ENCODE results near the gene MAZ. TPM values are rescaled to one million over a fixed set of nuclear protein-coding genes. Genes with fewer than 3 reads are reported as not detected.

MAZ gene
- total RNA-seq, 1 donor from 2014 or later, result 120 TPM

- peak overlapping the region; percentile 22 for H3K27ac Mint-ChIP-seq
- no peak overlapping the region for H3K4me3 Mint-ChIP-seq
- no peak for DNase-seq (ENCODE audit: low spot score)
- H3K4me1 ChIP-seq, result no peaks in the 10 kb centered on the region
- H3K27me3 ChIP-seq, result no peaks in the 10 kb centered on the region
- no peaks in the 10 kb centered on the region for H3K9me3 Mint-ChIP-seq
- no peaks in the 10 kb centered on the region for H3K9me3 ChIP-seq (ENCODE audit: low read depth)
- peaks cover 2% of the 10 kb centered on the region for H3K4me1 Mint-ChIP-seq
- no peak overlapping the region for H2AFZ ChIP-seq (replicated peaks)
- TF ChIP-seq CTCF (IDR thresholded peaks at IDR 0.05) (no peak), EZH2phosphoT487 (IDR thresholded peaks at IDR 0.05) (no peak), EZH2 (IDR thresholded peaks at IDR 0.05) (no peak)
- H3F3A ChIP-seq (ENCODE audit: low read depth), result no peaks in the 10 kb centered on the region
- H3K27me3 Mint-ChIP-seq (ENCODE audit: insufficient read depth, low read depth), result peaks cover 4% of the 10 kb centered on the region
- no peak overlapping the region for H3K4me3 ChIP-seq
- no peaks in the 10 kb centered on the region for H3K79me2 ChIP-seq (ENCODE audit: low read depth)
- H3K27ac ChIP-seq, result no peak overlapping the region
- H3K36me3 Mint-ChIP-seq, result no peaks in the 10 kb centered on the region
- H3K9ac ChIP-seq, result no peak overlapping the region
- H3K36me3 ChIP-seq, result no peaks in the 10 kb centered on the region
- H3K4me2 ChIP-seq, result no peak overlapping the region
- no peaks in the 10 kb centered on the region for H4K20me1 ChIP-seq (ENCODE audit: low read depth)
These were observed 40.9 kb upstream of the MAZ start for GRCh38 chr16:29765167-29766032.

GRCh38 chr16:29766571-29766970 is 39.8 kb upstream of the MAZ start:
- H3K4me2 ChIP-seq, result no peak overlapping the region

DNA sequence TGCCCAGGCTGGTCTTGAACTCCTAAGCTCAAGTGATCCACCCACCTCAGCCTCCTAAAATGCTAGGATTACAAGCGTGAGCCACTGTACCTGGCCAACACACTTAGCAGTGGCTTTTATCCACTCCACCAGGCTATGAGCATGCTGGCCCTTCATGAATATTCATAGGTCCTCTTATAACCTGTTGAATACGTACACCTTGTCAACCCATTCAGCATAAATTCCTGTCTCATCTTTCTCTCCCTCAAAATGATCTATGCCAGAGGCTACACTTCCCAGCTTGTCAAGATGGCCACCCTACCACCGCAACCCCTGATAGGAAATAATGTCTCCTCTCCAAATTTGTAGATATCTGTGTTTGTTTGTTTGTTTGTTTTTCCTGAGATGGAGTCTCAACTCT is 39.3 kb upstream of the MAZ start:
- Histone ChIP-seq H3K27me3 (no peaks in the 10 kb centered on the region), H3K9me3 (ENCODE audit: low read depth) (no peaks in the 10 kb centered on the region), H3K4me2 (no peak overlapping the region), H3K9ac (no peak overlapping the region), H3K4me3 (no peak overlapping the region), H3K4me1 (no peaks in the 10 kb centered on the region), H3K79me2 (ENCODE audit: low read depth) (no peaks in the 10 kb centered on the region), H2AFZ (replicated peaks) (no peak overlapping the region), H4K20me1 (ENCODE audit: low read depth) (no peaks in the 10 kb centered on the region), H3K27ac (no peak overlapping the region), H3F3A (ENCODE audit: low read depth) (no peaks in the 10 kb centered on the region), H3K36me3 (no peaks in the 10 kb centered on the region)
- TF ChIP-seq EZH2 (IDR thresholded peaks at IDR 0.05), result no peak
- no peak for TF ChIP-seq EZH2phosphoT487 (IDR thresholded peaks at IDR 0.05)
- no peak for TF ChIP-seq CTCF (IDR thresholded peaks at IDR 0.05)
- H3K4me1 Mint-ChIP-seq, result no peaks in the 10 kb centered on the region
- no peaks in the 10 kb centered on the region for H3K36me3 Mint-ChIP-seq
- H3K4me3 Mint-ChIP-seq, result no peak overlapping the region
- no peak overlapping the region for H3K27ac Mint-ChIP-seq
- H3K9me3 Mint-ChIP-seq, result no peaks in the 10 kb centered on the region
- peaks cover 6% of the 10 kb centered on the region for H3K27me3 Mint-ChIP-seq (ENCODE audit: insufficient read depth, low read depth)
- no peak for DNase-seq (ENCODE audit: low spot score)

More at GRCh38 chr16:29766571-29766970, 39.8 kb upstream of the MAZ start:
- H2AFZ ChIP-seq (replicated peaks), result no peak overlapping the region
- H3K4me3 Mint-ChIP-seq, result no peak overlapping the region
- no peaks in the 10 kb centered on the region for H3K36me3 ChIP-seq
- H3K27ac Mint-ChIP-seq, result no peak overlapping the region
- H3K27ac ChIP-seq, result no peak overlapping the region
- H3F3A ChIP-seq (ENCODE audit: low read depth), result no peaks in the 10 kb centered on the region
- H3K4me3 ChIP-seq, result no peak overlapping the region
- TF ChIP-seq EZH2 (IDR thresholded peaks at IDR 0.05) (no peak), CTCF (IDR thresholded peaks at IDR 0.05) (no peak), EZH2phosphoT487 (IDR thresholded peaks at IDR 0.05) (no peak)
- no peaks in the 10 kb centered on the region for H3K9me3 Mint-ChIP-seq
- H3K79me2 ChIP-seq (ENCODE audit: low read depth), result no peaks in the 10 kb centered on the region
- H3K36me3 Mint-ChIP-seq, result no peaks in the 10 kb centered on the region
- H3K9me3 ChIP-seq (ENCODE audit: low read depth), result no peaks in the 10 kb centered on the region
- H3K9ac ChIP-seq, result no peak overlapping the region
- H3K4me1 Mint-ChIP-seq, result peaks cover 2% of the 10 kb centered on the region
- no peak for DNase-seq (ENCODE audit: low spot score)
- peaks cover 6% of the 10 kb centered on the region for H3K27me3 Mint-ChIP-seq (ENCODE audit: insufficient read depth, low read depth)
- no peaks in the 10 kb centered on the region for H3K27me3 ChIP-seq
- H4K20me1 ChIP-seq (ENCODE audit: low read depth), result no peaks in the 10 kb centered on the region
- H3K4me1 ChIP-seq, result no peaks in the 10 kb centered on the region
